Measurements from ENCODE around the gene CCL20.
"Not testable (repeated sequence)": the region's sequence is repeated elsewhere in the genome, so short reads cannot be mapped to it uniquely, and the experiment has no call there.

CCL20 gene

GRCh38 chr2:227827143-227827542 is 13.5 kb downstream of the CCL20 start:
- in situ Hi-C loops (cut with HindIII; ENCODE audit: low sequenced_read_pairs) = no loop called here

GRCh38 chr2:227828477-227828912 is 14.9 kb downstream of the CCL20 start:
- no peak overlapping the region for H3K4me3 ChIP-seq (ENCODE audit: low read depth, low read length)
- TF ChIP-seq CTCF (IDR thresholded peaks at IDR 0.05; ENCODE audit: low read depth, low read length, missing control alignments) = no peak
- DNase-seq (ENCODE audit: low read depth) = no peak
- in situ Hi-C loops (cut with HindIII; ENCODE audit: low sequenced_read_pairs) = no loop called here

More at GRCh38 chr2:227827143-227827542, 13.5 kb downstream of the CCL20 start:
- no peak overlapping the region for H3K4me3 ChIP-seq (ENCODE audit: low read depth, low read length)
- DNase-seq (ENCODE audit: low read depth) = no peak
- no peak for TF ChIP-seq CTCF (IDR thresholded peaks at IDR 0.05; ENCODE audit: low read depth, low read length, missing control alignments)

GRCh38 chr2:227829337-227829736 is 15.7 kb downstream of the CCL20 start:
- TF ChIP-seq CTCF (IDR thresholded peaks at IDR 0.05; ENCODE audit: low read depth, low read length, missing control alignments) = no peak
- DNase-seq (ENCODE audit: low read depth) = no peak
- no peak overlapping the region for H3K4me3 ChIP-seq (ENCODE audit: low read depth, low read length)
- in situ Hi-C loops (cut with HindIII; ENCODE audit: low sequenced_read_pairs) = no loop called here

GRCh38 chr2:227834423-227834822 is 20.8 kb downstream of the CCL20 start:
- in situ Hi-C loops (cut with HindIII; ENCODE audit: low sequenced_read_pairs) = no loop called here
- no peak for DNase-seq (ENCODE audit: low read depth)
- no peak overlapping the region for H3K4me3 ChIP-seq (ENCODE audit: low read depth, low read length)
- no peak for TF ChIP-seq CTCF (IDR thresholded peaks at IDR 0.05; ENCODE audit: low read depth, low read length, missing control alignments)

- no peak for TF ChIP-seq CTCF (IDR thresholded peaks at IDR 0.05; ENCODE audit: low read depth, low read length, missing control alignments)
- in situ Hi-C loops (cut with HindIII; ENCODE audit: low sequenced_read_pairs) = no loop called here
- DNase-seq (ENCODE audit: low read depth) = no peak
- no peak overlapping the region for H3K4me3 ChIP-seq (ENCODE audit: low read depth, low read length)
These were observed 21.4 kb downstream of the CCL20 start for GRCh38 chr2:227834916-227835650.

- in situ Hi-C loops (cut with HindIII; ENCODE audit: low sequenced_read_pairs); H3K4me3 ChIP-seq (ENCODE audit: low read depth, low read length); DNase-seq (ENCODE audit: low read depth): not testable (repeated sequence)
These were observed 25.9 kb downstream of the CCL20 start for GRCh38 chr2:227839339-227840129.

- TF ChIP-seq CTCF (IDR thresholded peaks at IDR 0.05; ENCODE audit: low read depth, low read length, missing control alignments) = no peak
These were observed 33.2 kb downstream of the CCL20 start for GRCh38 chr2:227846831-227847230.

More at GRCh38 chr2:227846831-227847230, 33.2 kb downstream of the CCL20 start:
- no peak overlapping the region for H3K4me3 ChIP-seq (ENCODE audit: low read depth, low read length)
- no peak for DNase-seq (ENCODE audit: low read depth)
- in situ Hi-C loops (cut with HindIII; ENCODE audit: low sequenced_read_pairs) = no loop called here
